Astrocyte (in vitro differentiated cells and primary cell): ENCODE results near the gene C1QTNF1. TPM values are rescaled to one million over a fixed set of nuclear protein-coding genes. Genes with fewer than 3 reads are reported as not detected.

Experiments used
- DNase-seq: peaks from one replicate; pipeline ENCODE4 v3.0.0-alpha.2; 2010; ENCODE audit warnings: low read depth
- FAIRE-seq: peaks from 2 replicates; lab custom pipeline; 2011; peaks lifted over from hg19 to GRCh38; lab: Jason Lieb, UNC
- H2AFZ ChIP-seq: 2 replicates; pipeline ENCODE4 v1.6.0; 2012; ENCODE audit warnings: low read depth, low read length, inconsistent platforms
- H3K27ac ChIP-seq: 2 replicates; pipeline ENCODE4 v1.5.1; 2011; ENCODE audit warnings: low read depth, low read length, inconsistent platforms
- H3K27me3 ChIP-seq: 2 replicates; pipeline ENCODE4 v1.6.0; 2011; ENCODE audit warnings: low read length, inconsistent platforms; ENCODE audit not compliant: insufficient read depth
- H3K36me3 ChIP-seq: 2 replicates; pipeline ENCODE4 v1.5.1; 2011; ENCODE audit warnings: low read length, inconsistent platforms; ENCODE audit not compliant: insufficient read depth
- H3K4me1 ChIP-seq: 2 replicates; pipeline ENCODE4 v1.5.1; 2011; ENCODE audit warnings: low read length, inconsistent platforms; ENCODE audit not compliant: insufficient read depth
- H3K4me2 ChIP-seq: 2 replicates; pipeline ENCODE4 v1.6.0; 2012; ENCODE audit warnings: low read length, inconsistent platforms
- H3K4me3 ChIP-seq: 2 replicates; pipeline ENCODE4 v1.5.1; 2011; ENCODE audit warnings: low read depth, mild to moderate bottlenecking, low read length, inconsistent platforms; ENCODE audit not compliant: insufficient read depth
- H3K79me2 ChIP-seq: 2 replicates; pipeline ENCODE4 v1.6.0; 2012; ENCODE audit warnings: mild to moderate bottlenecking, low read length, inconsistent platforms; ENCODE audit not compliant: insufficient read depth
- H3K9ac ChIP-seq: 2 replicates; pipeline ENCODE4 v1.6.0; 2012; ENCODE audit warnings: mild to moderate bottlenecking, low read length, inconsistent platforms
- H3K9me3 ChIP-seq: 2 replicates; pipeline ENCODE4 v1.5.1; 2012; ENCODE audit warnings: low read depth, mild to moderate bottlenecking, low read length, inconsistent platforms; ENCODE audit not compliant: insufficient read depth
- H4K20me1 ChIP-seq: 2 replicates; pipeline ENCODE4 v1.6.0; 2012; ENCODE audit warnings: low read length, inconsistent platforms; ENCODE audit not compliant: insufficient read depth
- H3K27ac Mint-ChIP-seq: one replicate; pipeline ENCODE4 v1.8.0; 2021; ENCODE audit warnings: mild to moderate bottlenecking, mixed read lengths; ENCODE audit not compliant: unreplicated experiment
- H3K27me3 Mint-ChIP-seq: one replicate; pipeline ENCODE4 v1.8.0; 2021; ENCODE audit warnings: low read depth, mixed read lengths; ENCODE audit not compliant: unreplicated experiment
- H3K36me3 Mint-ChIP-seq: one replicate; pipeline ENCODE4 v1.8.0; 2021; ENCODE audit warnings: low read depth, mixed read lengths; ENCODE audit not compliant: unreplicated experiment
- H3K4me1 Mint-ChIP-seq: one replicate; pipeline ENCODE4 v1.8.0; 2021; ENCODE audit warnings: low read depth, mixed read lengths; ENCODE audit not compliant: unreplicated experiment
- H3K4me3 Mint-ChIP-seq: one replicate; pipeline ENCODE4 v1.8.0; 2021; ENCODE audit warnings: mild to moderate bottlenecking, moderate library complexity, mixed read lengths; ENCODE audit not compliant: unreplicated experiment
- H3K9me3 Mint-ChIP-seq: one replicate; pipeline ENCODE4 v1.8.0; 2021; ENCODE audit warnings: mild to moderate bottlenecking, mixed read lengths; ENCODE audit not compliant: unreplicated experiment
- EZH2 ChIP-seq: IDR thresholded peaks from 2 replicates; pipeline ENCODE4 v1.6.1; 2012; ENCODE audit warnings: mild to moderate bottlenecking, low read length, inconsistent platforms; ENCODE audit not compliant: insufficient read depth
- total RNA-seq: library from RNA; stranded (reverse); gene quantifications from 2 replicates; pipeline ENCODE4 v1.2.1, GENCODE V29; 2021
- TF ChIP-seq, protein P1 (sequence below): IDR thresholded peaks from 2 replicates; pipeline ENCODE4 v1.5.1; 2011; ENCODE audit warnings: low read depth, mild to moderate bottlenecking, inconsistent platforms, low read length, moderate library complexity; ENCODE audit not compliant: insufficient read depth

Gene C1QTNF1
- total RNA-seq, 1 donor from 2014 or later: 2.2 TPM

DNA sequence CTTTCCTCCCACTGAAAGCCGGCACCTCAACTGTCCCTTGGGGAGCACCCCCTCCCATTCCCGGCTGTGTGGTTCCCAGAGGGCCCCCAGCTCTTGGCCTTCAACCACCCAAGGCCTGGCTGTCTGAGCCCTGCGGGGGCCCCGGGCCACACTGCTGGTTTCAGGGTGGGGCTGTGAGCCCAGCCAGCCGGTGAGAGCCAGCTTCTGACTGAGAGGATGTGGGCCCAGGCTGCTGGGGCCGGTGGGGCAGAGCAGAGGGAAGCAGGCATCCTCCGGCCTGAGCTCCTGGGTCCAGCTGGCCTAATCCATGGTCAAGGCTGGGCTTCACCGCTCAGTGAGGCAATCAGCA, 43.4 kb upstream of the C1QTNF1 start:
- Histone ChIP-seq H3K9me3 (no peaks in the 10 kb centered on the region), H3K4me2 (no peak overlapping the region), H4K20me1 (no peaks in the 10 kb centered on the region), H3K9ac (no peak overlapping the region), H3K27ac (no peak overlapping the region), H3K36me3 (no peaks in the 10 kb centered on the region), H3K27me3 (no peaks in the 10 kb centered on the region), H2AFZ (no peak overlapping the region), H3K79me2 (peaks cover 20% of the 10 kb centered on the region), H3K4me3 (no peak overlapping the region), H3K4me1 (peaks cover 20% of the 10 kb centered on the region)
- TF ChIP-seq, protein P1, sequence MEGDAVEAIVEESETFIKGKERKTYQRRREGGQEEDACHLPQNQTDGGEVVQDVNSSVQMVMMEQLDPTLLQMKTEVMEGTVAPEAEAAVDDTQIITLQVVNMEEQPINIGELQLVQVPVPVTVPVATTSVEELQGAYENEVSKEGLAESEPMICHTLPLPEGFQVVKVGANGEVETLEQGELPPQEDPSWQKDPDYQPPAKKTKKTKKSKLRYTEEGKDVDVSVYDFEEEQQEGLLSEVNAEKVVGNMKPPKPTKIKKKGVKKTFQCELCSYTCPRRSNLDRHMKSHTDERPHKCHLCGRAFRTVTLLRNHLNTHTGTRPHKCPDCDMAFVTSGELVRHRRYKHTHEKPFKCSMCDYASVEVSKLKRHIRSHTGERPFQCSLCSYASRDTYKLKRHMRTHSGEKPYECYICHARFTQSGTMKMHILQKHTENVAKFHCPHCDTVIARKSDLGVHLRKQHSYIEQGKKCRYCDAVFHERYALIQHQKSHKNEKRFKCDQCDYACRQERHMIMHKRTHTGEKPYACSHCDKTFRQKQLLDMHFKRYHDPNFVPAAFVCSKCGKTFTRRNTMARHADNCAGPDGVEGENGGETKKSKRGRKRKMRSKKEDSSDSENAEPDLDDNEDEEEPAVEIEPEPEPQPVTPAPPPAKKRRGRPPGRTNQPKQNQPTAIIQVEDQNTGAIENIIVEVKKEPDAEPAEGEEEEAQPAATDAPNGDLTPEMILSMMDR: no peak
- TF ChIP-seq EZH2: no peak
- no peak overlapping the region for H3K27ac Mint-ChIP-seq
- FAIRE-seq (no peak), DNase-seq (no peak)
- H3K4me3 Mint-ChIP-seq: no peak overlapping the region
- H3K27me3 Mint-ChIP-seq: no peaks in the 10 kb centered on the region
- no peaks in the 10 kb centered on the region for H3K4me1 Mint-ChIP-seq
- H3K9me3 Mint-ChIP-seq: no peaks in the 10 kb centered on the region
- H3K36me3 Mint-ChIP-seq: no peaks in the 10 kb centered on the region

DNA sequence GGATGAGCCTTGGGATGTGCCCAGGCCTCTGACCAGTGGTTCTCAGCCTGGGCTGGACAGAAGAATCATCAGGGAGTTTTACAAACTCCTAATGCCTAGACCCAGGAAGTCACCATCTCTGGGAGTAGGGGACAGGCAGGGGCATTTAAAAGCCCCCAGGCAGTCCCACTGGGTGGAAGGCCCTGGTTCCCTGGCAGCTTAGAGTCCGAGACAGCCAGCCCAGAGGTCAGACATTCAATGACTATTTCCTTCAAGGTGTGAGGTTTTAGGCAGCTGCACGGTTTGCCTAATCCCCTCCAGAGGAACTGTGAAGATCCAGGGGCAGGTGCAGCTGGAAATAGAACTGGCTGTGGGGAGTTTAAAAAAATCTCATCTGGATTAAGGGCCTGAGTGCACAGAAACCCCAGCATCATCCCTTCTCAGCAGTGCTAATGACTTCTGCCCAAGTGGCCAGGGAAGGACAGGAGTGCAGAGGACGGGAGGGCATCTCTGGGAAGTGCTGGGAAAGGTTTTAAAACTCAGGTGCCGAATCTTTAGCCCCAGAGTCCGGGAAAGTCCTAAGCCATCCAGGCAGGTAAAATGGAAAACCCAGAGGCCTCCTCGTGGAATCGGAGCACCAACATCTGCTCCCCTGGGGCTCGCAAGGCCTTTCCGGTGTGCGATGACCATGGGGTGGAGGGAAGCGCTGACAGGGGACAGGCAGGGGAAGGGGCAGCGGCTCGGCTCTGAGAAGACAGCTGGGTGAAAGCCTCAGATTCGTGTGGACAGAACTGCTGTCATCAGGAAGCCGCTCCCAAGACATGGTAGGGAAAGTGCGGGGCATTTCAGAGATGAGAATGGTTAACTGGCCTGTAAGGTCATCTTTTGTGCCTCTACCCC, 42.7 kb upstream of the C1QTNF1 start:
- no peak overlapping the region for H3K27ac Mint-ChIP-seq
- Histone ChIP-seq H3K27ac (no peak overlapping the region), H3K4me2 (no peak overlapping the region)

More for the DNA sequence above, 42.7 kb upstream of the C1QTNF1 start:
- Mint-ChIP-seq H3K4me1 (no peaks in the 10 kb centered on the region), H3K4me3 (no peak overlapping the region), H3K9me3 (no peaks in the 10 kb centered on the region), H3K36me3 (no peaks in the 10 kb centered on the region), H3K27me3 (no peaks in the 10 kb centered on the region)
- peaks cover 20% of the 10 kb centered on the region for H3K4me1 ChIP-seq
- DNase-seq (no peak), FAIRE-seq (no peak)
- TF ChIP-seq, protein P1: no peak
- no peak for TF ChIP-seq EZH2
- no peaks in the 10 kb centered on the region for H3K36me3 ChIP-seq
- H3K79me2 ChIP-seq: peaks cover 20% of the 10 kb centered on the region
- no peak overlapping the region for H2AFZ ChIP-seq
- no peak overlapping the region for H3K4me3 ChIP-seq
- no peaks in the 10 kb centered on the region for H3K27me3 ChIP-seq
- H4K20me1 ChIP-seq: no peaks in the 10 kb centered on the region
- H3K9me3 ChIP-seq: no peaks in the 10 kb centered on the region
- H3K9ac ChIP-seq: no peak overlapping the region
